Right lobe of liver (tissue), 4 donors: ENCODE results near the gene SUSD2.

Experiments used
- POLR2A ChIP-seq: fragments of 450-650 bp; IDR thresholded peaks from one replicate; pipeline ENCODE4 v1.6.1; 2017; ENCODE audit warnings: antibody characterized with exemption, mild to moderate bottlenecking
- TF ChIP-seq, protein P1 (sequence below), 4 donors: fragments of 200-600 bp in 3 of 4; fragments of 450-650 bp in 1 of 4; IDR thresholded peaks; one replicate each; pipeline versions ENCODE4 v1.5.1 to v1.8.0; 2016 to 2022; ENCODE audit warnings: antibody characterized with exemption in 4 of 4, mild to moderate bottlenecking in 2 of 4
- donor health status: DM: no; HTN: no; CAD: no.
- donor health status: DM: no; HTN: no; CAD: no.
- donor health status: DM: no; HTN: yes; CAD: no.

DNA sequence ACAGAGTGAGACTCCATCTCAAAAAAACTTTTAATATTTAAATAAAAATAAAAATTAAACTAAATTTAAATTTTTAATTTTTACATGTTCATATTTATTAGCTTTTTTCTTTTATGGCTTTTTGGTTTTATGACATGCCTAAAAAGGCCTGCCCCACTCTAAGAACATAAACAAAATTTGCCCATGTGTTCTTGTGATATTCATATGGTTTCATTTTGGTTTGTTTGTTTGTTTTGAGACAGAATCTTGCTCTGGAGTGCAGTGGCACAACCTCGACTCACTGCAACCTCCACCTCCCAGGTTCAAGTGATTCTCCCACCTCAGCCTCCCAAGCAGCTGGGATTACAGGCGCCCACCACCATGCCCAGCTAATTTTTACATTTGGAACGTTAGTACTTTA, 27.7 kb downstream of the SUSD2 start:
- TF ChIP-seq, protein P1, sequence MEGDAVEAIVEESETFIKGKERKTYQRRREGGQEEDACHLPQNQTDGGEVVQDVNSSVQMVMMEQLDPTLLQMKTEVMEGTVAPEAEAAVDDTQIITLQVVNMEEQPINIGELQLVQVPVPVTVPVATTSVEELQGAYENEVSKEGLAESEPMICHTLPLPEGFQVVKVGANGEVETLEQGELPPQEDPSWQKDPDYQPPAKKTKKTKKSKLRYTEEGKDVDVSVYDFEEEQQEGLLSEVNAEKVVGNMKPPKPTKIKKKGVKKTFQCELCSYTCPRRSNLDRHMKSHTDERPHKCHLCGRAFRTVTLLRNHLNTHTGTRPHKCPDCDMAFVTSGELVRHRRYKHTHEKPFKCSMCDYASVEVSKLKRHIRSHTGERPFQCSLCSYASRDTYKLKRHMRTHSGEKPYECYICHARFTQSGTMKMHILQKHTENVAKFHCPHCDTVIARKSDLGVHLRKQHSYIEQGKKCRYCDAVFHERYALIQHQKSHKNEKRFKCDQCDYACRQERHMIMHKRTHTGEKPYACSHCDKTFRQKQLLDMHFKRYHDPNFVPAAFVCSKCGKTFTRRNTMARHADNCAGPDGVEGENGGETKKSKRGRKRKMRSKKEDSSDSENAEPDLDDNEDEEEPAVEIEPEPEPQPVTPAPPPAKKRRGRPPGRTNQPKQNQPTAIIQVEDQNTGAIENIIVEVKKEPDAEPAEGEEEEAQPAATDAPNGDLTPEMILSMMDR (IDR thresholded peaks at IDR 0.05), result no peak
- no peak for TF ChIP-seq POLR2A
